Peyer's patch (tissue), 4 donors: ENCODE data around the gene MRGPRD.

Experiments
- POLR2A ChIP-seq, 2 donors: fragments of 450-650 bp; IDR thresholded peaks; one replicate each; pipeline ENCODE4 v1.5.1; 2017; ENCODE audit warnings: antibody characterized with exemption in 2 of 2, mild to moderate bottlenecking in 2 of 2, moderate library complexity in 2 of 2
- TF ChIP-seq, protein P1 (sequence below), 6 experiments: fragments of 450-650 bp in 4 of 6; fragments of 200-600 bp in 2 of 6; sonication (generic) in 1 of 6; IDR thresholded peaks; one replicate each; pipeline ENCODE4 v1.5.1; 2017 to 2019; ENCODE audit warnings: antibody characterized with exemption in 6 of 6, mild to moderate bottlenecking in 3 of 6, moderate library complexity in 1 of 6

DNA sequence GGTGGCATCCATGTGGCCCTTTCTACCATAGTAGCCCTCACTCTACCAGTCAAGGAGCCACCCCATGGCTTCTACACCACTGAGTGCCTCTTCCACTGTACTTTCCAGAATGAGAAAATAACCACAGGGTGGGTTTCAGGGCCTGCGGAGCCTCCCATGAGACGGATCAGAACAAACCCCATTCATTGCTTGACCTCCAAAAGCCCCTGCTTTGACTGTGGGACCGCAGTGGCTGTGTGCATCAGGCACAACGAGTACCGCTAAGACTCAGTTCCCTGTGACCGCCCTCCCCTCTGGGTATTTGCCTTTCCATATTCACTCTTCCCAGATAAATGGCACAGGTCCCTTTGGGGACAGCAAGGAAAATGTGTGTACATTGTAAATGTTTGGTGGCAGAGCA is 43.7 kb upstream of the MRGPRD start:
- TF ChIP-seq, protein P1, sequence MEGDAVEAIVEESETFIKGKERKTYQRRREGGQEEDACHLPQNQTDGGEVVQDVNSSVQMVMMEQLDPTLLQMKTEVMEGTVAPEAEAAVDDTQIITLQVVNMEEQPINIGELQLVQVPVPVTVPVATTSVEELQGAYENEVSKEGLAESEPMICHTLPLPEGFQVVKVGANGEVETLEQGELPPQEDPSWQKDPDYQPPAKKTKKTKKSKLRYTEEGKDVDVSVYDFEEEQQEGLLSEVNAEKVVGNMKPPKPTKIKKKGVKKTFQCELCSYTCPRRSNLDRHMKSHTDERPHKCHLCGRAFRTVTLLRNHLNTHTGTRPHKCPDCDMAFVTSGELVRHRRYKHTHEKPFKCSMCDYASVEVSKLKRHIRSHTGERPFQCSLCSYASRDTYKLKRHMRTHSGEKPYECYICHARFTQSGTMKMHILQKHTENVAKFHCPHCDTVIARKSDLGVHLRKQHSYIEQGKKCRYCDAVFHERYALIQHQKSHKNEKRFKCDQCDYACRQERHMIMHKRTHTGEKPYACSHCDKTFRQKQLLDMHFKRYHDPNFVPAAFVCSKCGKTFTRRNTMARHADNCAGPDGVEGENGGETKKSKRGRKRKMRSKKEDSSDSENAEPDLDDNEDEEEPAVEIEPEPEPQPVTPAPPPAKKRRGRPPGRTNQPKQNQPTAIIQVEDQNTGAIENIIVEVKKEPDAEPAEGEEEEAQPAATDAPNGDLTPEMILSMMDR (IDR thresholded peaks at IDR 0.05): no peak
- TF ChIP-seq POLR2A (IDR thresholded peaks at IDR 0.05): no peak
